Progenitor cell of endocrine pancreas (in vitro differentiated cells): Measurements from ENCODE around the gene TMEM229A. TPM values are rescaled to one million over a fixed set of nuclear protein-coding genes. Genes with fewer than 3 reads are reported as not detected.
"Not testable (repeated sequence)": the region's sequence is repeated elsewhere in the genome, so short reads cannot be mapped to it uniquely, and the experiment has no call there.

Source experiments
- DNase-seq: peaks from one replicate; pipeline ENCODE4 v3.0.0; 2021; ENCODE audit warnings: low spot score; ENCODE audit not compliant: unreplicated experiment
- H3K27ac Mint-ChIP-seq: 2 replicates; pipeline ENCODE4 v1.8.0; 2021; ENCODE audit warnings: mild to moderate bottlenecking, moderate library complexity, mixed read lengths
- H3K27me3 Mint-ChIP-seq: 2 replicates; pipeline ENCODE4 v1.8.0; 2021; ENCODE audit warnings: mixed read lengths
- H3K36me3 Mint-ChIP-seq: 2 replicates; pipeline ENCODE4 v1.8.0; 2022; ENCODE audit warnings: mixed read lengths; ENCODE audit not compliant: insufficient read depth
- H3K4me1 Mint-ChIP-seq: 2 replicates; pipeline ENCODE4 v1.8.0; 2021; ENCODE audit warnings: low read depth, mixed read lengths
- H3K4me3 Mint-ChIP-seq: 2 replicates; pipeline ENCODE4 v1.8.0; 2021; ENCODE audit warnings: low read depth, mild to moderate bottlenecking, moderate library complexity, mixed read lengths
- H3K9me3 Mint-ChIP-seq: 2 replicates; pipeline ENCODE4 v1.8.0; 2021; ENCODE audit warnings: low read depth, mixed read lengths
- CTCF ChIP-seq: fragments of 200-600 bp; sonication (generic); IDR thresholded peaks from one replicate; pipeline ENCODE4 v1.5.0; 2021; ENCODE audit warnings: antibody characterized with exemption, mild to moderate bottlenecking; ENCODE audit not compliant: unreplicated experiment
- total RNA-seq: library from RNA; stranded (reverse); gene quantifications from 2 replicates; pipeline ENCODE4 v1.2.1, GENCODE V29; 2021

Gene TMEM229A
- total RNA-seq, 1 donor from 2014 or later = not detected

- Mint-ChIP-seq H3K36me3 (no peaks in the 10 kb centered on the region), H3K4me3 (no peak overlapping the region), H3K9me3 (no peaks in the 10 kb centered on the region), H3K27ac (no peak overlapping the region), H3K4me1 (peaks cover 14% of the 10 kb centered on the region), H3K27me3 (peaks cover 36% of the 10 kb centered on the region)
- no peak for DNase-seq
- TF ChIP-seq CTCF = no peak
Measured at GRCh38 chr7:124027236-124027635, 5.6 kb downstream of the TMEM229A start.

DNA sequence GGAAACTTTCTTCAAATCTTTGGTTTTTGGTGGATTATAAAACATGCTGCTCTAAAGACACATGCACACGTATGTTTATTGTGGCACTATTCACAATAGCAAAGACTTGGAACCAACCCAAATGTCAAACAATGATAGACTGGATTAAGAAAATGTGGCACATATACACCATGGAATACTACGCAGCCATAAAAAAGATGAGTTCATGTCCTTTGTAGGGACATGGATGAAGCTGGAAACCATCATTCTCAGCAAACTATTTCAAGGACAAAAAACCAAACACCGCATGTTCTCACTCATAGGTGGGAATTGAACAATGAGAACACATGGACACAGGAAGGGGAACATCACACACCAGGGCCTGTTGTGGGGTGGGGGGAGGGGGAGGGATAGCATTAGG lies 8.5 kb downstream of the TMEM229A start:
- H3K36me3 Mint-ChIP-seq, DNase-seq, H3K4me3 Mint-ChIP-seq, H3K27ac Mint-ChIP-seq, H3K9me3 Mint-ChIP-seq, H3K4me1 Mint-ChIP-seq: not testable (repeated sequence)
- H3K27me3 Mint-ChIP-seq = peaks cover 20% of the 10 kb centered on the region

DNA sequence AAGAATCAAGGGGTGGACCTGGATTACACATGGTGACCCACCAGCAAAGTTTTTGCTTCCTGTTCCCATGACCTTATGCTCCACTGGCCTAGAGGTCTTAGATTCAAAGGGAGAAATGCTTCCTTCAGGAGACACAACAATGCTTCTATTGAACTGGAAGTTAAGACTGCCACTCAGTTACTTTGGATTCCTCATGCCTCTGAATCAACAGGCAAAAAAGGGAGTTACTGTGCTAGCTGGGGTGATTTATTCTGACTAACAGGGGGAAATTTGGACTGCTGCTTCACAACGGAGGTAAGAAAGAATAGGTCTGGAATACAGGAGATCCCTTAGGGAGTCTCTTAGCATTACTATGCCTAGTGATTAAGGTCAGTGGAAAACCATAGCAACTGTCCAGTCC lies 10.3 kb downstream of the TMEM229A start:
- no peak for TF ChIP-seq CTCF
- peaks cover 8% of the 10 kb centered on the region for H3K4me1 Mint-ChIP-seq
- H3K4me3 Mint-ChIP-seq = no peak overlapping the region
- no peak for DNase-seq
- H3K36me3 Mint-ChIP-seq = no peaks in the 10 kb centered on the region
- peaks cover 32% of the 10 kb centered on the region for H3K27me3 Mint-ChIP-seq
- H3K9me3 Mint-ChIP-seq = no peaks in the 10 kb centered on the region
- no peak overlapping the region for H3K27ac Mint-ChIP-seq

GRCh38 chr7:124020060-124020459 lies 12.8 kb downstream of the TMEM229A start:
- Mint-ChIP-seq H3K36me3 (no peaks in the 10 kb centered on the region), H3K9me3 (no peaks in the 10 kb centered on the region), H3K27me3 (peaks cover 29% of the 10 kb centered on the region), H3K4me3 (no peak overlapping the region), H3K4me1 (peaks cover 8% of the 10 kb centered on the region), H3K27ac (no peak overlapping the region)
- no peak for DNase-seq
- TF ChIP-seq CTCF = no peak

DNA sequence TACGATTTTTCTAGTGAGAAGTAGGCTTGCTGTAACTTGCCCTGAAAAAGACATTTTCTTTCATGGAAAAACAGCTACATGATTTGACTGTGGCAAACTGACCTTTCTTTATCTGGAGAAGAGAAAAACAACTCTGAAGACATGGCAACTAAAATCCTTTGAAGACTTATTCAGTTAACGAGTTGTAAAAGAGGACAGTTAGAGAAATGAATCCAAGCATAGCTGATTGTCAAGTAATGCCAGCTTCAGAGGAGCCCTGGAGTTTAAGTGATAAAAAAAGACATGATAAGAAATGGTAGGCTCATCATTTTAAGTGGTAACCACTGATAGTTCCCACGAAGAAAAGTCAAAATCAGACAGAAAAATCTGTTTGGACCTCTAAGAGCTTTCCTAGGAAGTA lies 19.6 kb downstream of the TMEM229A start:
- TF ChIP-seq CTCF = no peak
- no peak overlapping the region for H3K27ac Mint-ChIP-seq
- H3K36me3 Mint-ChIP-seq = no peaks in the 10 kb centered on the region
- DNase-seq = no peak
- no peaks in the 10 kb centered on the region for H3K9me3 Mint-ChIP-seq
- H3K4me1 Mint-ChIP-seq = no peaks in the 10 kb centered on the region
- H3K27me3 Mint-ChIP-seq = peaks cover 13% of the 10 kb centered on the region
- H3K4me3 Mint-ChIP-seq = no peak overlapping the region

GRCh38 chr7:124012864-124013263 lies 20.0 kb downstream of the TMEM229A start:
- H3K4me3 Mint-ChIP-seq = no peak overlapping the region
- no peak overlapping the region for H3K27ac Mint-ChIP-seq
- no peaks in the 10 kb centered on the region for H3K9me3 Mint-ChIP-seq
- peaks cover 11% of the 10 kb centered on the region for H3K27me3 Mint-ChIP-seq
- H3K36me3 Mint-ChIP-seq = no peaks in the 10 kb centered on the region
- no peak for DNase-seq
- no peak for TF ChIP-seq CTCF
- no peaks in the 10 kb centered on the region for H3K4me1 Mint-ChIP-seq
